Neural cell (in vitro differentiated cells): ENCODE measurements around the gene PXK. TPM values are rescaled to one million over a fixed set of nuclear protein-coding genes. Genes with fewer than 3 reads are reported as not detected.

ENCODE experiments used
- H2AFZ ChIP-seq: fragments of 200-600, 300-800 bp; sonication (generic), shearing (Covaris generic); 2 replicates; pipeline ENCODE4 v1.6.0; 2014; ENCODE audit warnings: low read depth, mild to moderate bottlenecking, antibody characterized with exemption, low read length, moderate library complexity
- H3F3A ChIP-seq: fragments of 200-600 bp; shearing (Covaris generic); 2 replicates; pipeline ENCODE4 v1.6.1; 2016; ENCODE audit warnings: mild to moderate bottlenecking, moderate library complexity, mixed read lengths, antibody characterized with exemption, low read length; ENCODE audit not compliant: insufficient read depth, poor library complexity, severe bottlenecking
- H3K27ac ChIP-seq: fragments of 200-600, 300-800 bp; sonication (generic), shearing (Covaris generic); 2 replicates; pipeline ENCODE4 v1.5.1; 2014; ENCODE audit warnings: mild to moderate bottlenecking, low read length, moderate library complexity
- H3K27me3 ChIP-seq: fragments of 300-800, 200-600 bp; sonication (generic), shearing (Covaris generic); 2 replicates; pipeline ENCODE4 v1.6.0; 2014; ENCODE audit warnings: mild to moderate bottlenecking, low read depth, low read length, moderate library complexity; ENCODE audit not compliant: insufficient read depth
- H3K36me3 ChIP-seq: fragments of 300-800, 200-600 bp; sonication (generic), shearing (Covaris generic); 2 replicates; pipeline ENCODE4 v1.5.1; 2014; ENCODE audit warnings: mild to moderate bottlenecking, antibody characterized with exemption, low read length, moderate library complexity; ENCODE audit not compliant: insufficient read depth
- H3K4me2 ChIP-seq: fragments of 300-800, 200-600 bp; sonication (generic), shearing (Covaris generic); 2 replicates; pipeline ENCODE4 v1.6.0; 2014; ENCODE audit warnings: mild to moderate bottlenecking, low read length
- H3K4me3 ChIP-seq: fragments of 300-800, 200-600 bp; sonication (generic), shearing (Covaris generic); 2 replicates; pipeline ENCODE4 v1.5.1; 2014; ENCODE audit warnings: mild to moderate bottlenecking, low read length, moderate library complexity
- H3K79me2 ChIP-seq: fragments of 200-600 bp; shearing (Covaris generic); replicated peaks from 2 replicates; pipeline ENCODE4 v1.6.0; 2014; ENCODE audit warnings: mild to moderate bottlenecking, low read length, moderate library complexity; ENCODE audit not compliant: insufficient read depth
- H3K9ac ChIP-seq: fragments of 300-800, 200-600 bp; sonication (generic), shearing (Covaris generic); 2 replicates; pipeline ENCODE4 v1.6.1; 2016; ENCODE audit warnings: mild to moderate bottlenecking, low read length, mixed read lengths
- H3K9me2 ChIP-seq: fragments of 200-600 bp; shearing (Covaris generic); 2 replicates; pipeline ENCODE4 v1.6.1; 2016; ENCODE audit warnings: mild to moderate bottlenecking, low read length, mixed read lengths; ENCODE audit not compliant: insufficient read depth
- H3K9me3 ChIP-seq: fragments of 200-600, 300-800 bp; sonication (generic), shearing (Covaris generic); 2 replicates; pipeline ENCODE4 v1.6.1; 2016; ENCODE audit warnings: mild to moderate bottlenecking, mixed run types, low read length, moderate library complexity, mixed read lengths
- H4K20me1 ChIP-seq: fragments of 200-600 bp; shearing (Covaris generic); 2 replicates; pipeline ENCODE4 v1.6.1; 2016; ENCODE audit warnings: mild to moderate bottlenecking, mixed run types; ENCODE audit not compliant: insufficient read depth
- CTCF ChIP-seq: fragments of 450-650 bp; IDR thresholded peaks from 2 replicates; pipeline ENCODE4 v1.5.1; 2014; ENCODE audit warnings: antibody characterized with exemption, mild to moderate bottlenecking, moderate library complexity; ENCODE audit not compliant: poor library complexity, severe bottlenecking
- EP300 ChIP-seq: fragments of 450-650 bp; conservative IDR thresholded peaks from 2 replicates; pipeline ENCODE4 v1.6.1; 2014; ENCODE audit warnings: antibody characterized with exemption, mild to moderate bottlenecking, moderate library complexity; ENCODE audit not compliant: poor library complexity, severe bottlenecking
- EZH2 ChIP-seq: fragments of 200-600, 300-800 bp; shearing (Covaris generic), sonication (generic); IDR thresholded peaks from 2 replicates; pipeline ENCODE4 v1.6.1; 2014; ENCODE audit warnings: antibody characterized with exemption, low read length, borderline replicate concordance, mild to moderate bottlenecking; ENCODE audit not compliant: insufficient read depth, poor library complexity, severe bottlenecking
- MXI1 ChIP-seq: fragments of 450-650 bp; conservative IDR thresholded peaks from 2 replicates; pipeline ENCODE4 v1.6.1; 2014; ENCODE audit warnings: antibody characterized with exemption, mild to moderate bottlenecking; ENCODE audit not compliant: poor library complexity, severe bottlenecking
- POLR2AphosphoS5 ChIP-seq: IDR thresholded peaks from 2 replicates; pipeline ENCODE4 v1.6.1; 2012
- RAD21 ChIP-seq: fragments of 450-650 bp; conservative IDR thresholded peaks from 2 replicates; pipeline ENCODE4 v1.6.1; 2014; ENCODE audit warnings: antibody characterized with exemption, mild to moderate bottlenecking, moderate library complexity
- REST ChIP-seq: IDR thresholded peaks from 2 replicates; pipeline ENCODE4 v1.6.1; 2012; ENCODE audit warnings: borderline replicate concordance
- SMC3 ChIP-seq: fragments of 450-650 bp; conservative IDR thresholded peaks from 2 replicates; pipeline ENCODE4 v1.6.1; 2014; ENCODE audit warnings: antibody characterized with exemption, mild to moderate bottlenecking, moderate library complexity; ENCODE audit not compliant: poor library complexity
- TAF1 ChIP-seq: IDR thresholded peaks from 2 replicates; pipeline ENCODE4 v1.6.1; 2012; ENCODE audit warnings: low read depth
- polyA plus RNA-seq: library from polyadenylated mRNA; depleted of rRNA; stranded (reverse); fragments of >200 nt; gene quantifications from 2 replicates; pipeline ENCODE4 v1.2.3, GENCODE V29; 2014

PXK gene
- polyA plus RNA-seq, 1 donor from 2014 or later = 37.7 TPM

- H3F3A ChIP-seq = no peaks in the 10 kb centered on the region
- no peak overlapping the region for H3K9ac ChIP-seq
These were observed 39.2 kb upstream of the PXK start for GRCh38 chr3:58293516-58293915.

GRCh38 chr3:58296269-58296668 is 36.4 kb upstream of the PXK start:
- H3K9me2 ChIP-seq = no peaks in the 10 kb centered on the region
- H3F3A ChIP-seq = no peaks in the 10 kb centered on the region
- H3K4me2 ChIP-seq = no peak overlapping the region
- H3K27me3 ChIP-seq = no peaks in the 10 kb centered on the region
- no peak overlapping the region for H3K27ac ChIP-seq
- no peak overlapping the region for H3K4me3 ChIP-seq
- no peaks in the 10 kb centered on the region for H4K20me1 ChIP-seq
- H2AFZ ChIP-seq = no peak overlapping the region
- H3K9me3 ChIP-seq = no peaks in the 10 kb centered on the region
- H3K79me2 ChIP-seq = no peaks in the 10 kb centered on the region
- H3K9ac ChIP-seq = no peak overlapping the region
- no peaks in the 10 kb centered on the region for H3K36me3 ChIP-seq
- TF ChIP-seq EP300 (no peak), CTCF (no peak), MXI1 (no peak), REST (no peak), EZH2 (no peak), RAD21 (no peak)

More at GRCh38 chr3:58293516-58293915, 39.2 kb upstream of the PXK start:
- H3K4me3 ChIP-seq = no peak overlapping the region
- TF ChIP-seq EP300 (no peak), RAD21 (no peak), EZH2 (no peak), REST (no peak), MXI1 (no peak), SMC3 (no peak), POLR2AphosphoS5 (no peak), CTCF (no peak), TAF1 (no peak)
- H3K9me3 ChIP-seq = no peaks in the 10 kb centered on the region
- H3K36me3 ChIP-seq = no peaks in the 10 kb centered on the region
- no peaks in the 10 kb centered on the region for H4K20me1 ChIP-seq
- H3K27me3 ChIP-seq = no peaks in the 10 kb centered on the region
- no peak overlapping the region for H2AFZ ChIP-seq
- no peaks in the 10 kb centered on the region for H3K9me2 ChIP-seq
- no peak overlapping the region for H3K4me2 ChIP-seq
- H3K79me2 ChIP-seq = no peaks in the 10 kb centered on the region
- H3K27ac ChIP-seq = no peak overlapping the region
